Measurements from ENCODE around the gene LYST. TPM values are rescaled to one million over a fixed set of nuclear protein-coding genes. Genes with fewer than 3 reads are reported as not detected.
A peak's percentile ranks its signal among the peaks of the same experiment; 100 is the strongest.
"Not testable (repeated sequence)": the region's sequence is repeated elsewhere in the genome, so short reads cannot be mapped to it uniquely, and the experiment has no call there.

Gene LYST
- total RNA-seq, 4 donors from 2014 or later = 48.0 to 62.8 (median 61.0) TPM

GRCh38 chr1:235910357-235911299 is 43.9 kb upstream of the LYST start:
- no peaks in the 10 kb centered on the region for H3K27me3 ChIP-seq
- H3K4me1 ChIP-seq = peaks cover 0 to 25% (median 8%) of the 10 kb centered on the region in 4 donors
- 37 to 40% methylated on average over 8 of the region's 8 CpGs for WGBS, 2 donors
- H3K27ac ChIP-seq = peak overlapping the region in 3 of 4 donors; percentile 54 to 91 (median 88)
- H3K4me3 ChIP-seq = no peak overlapping the region
- TF ChIP-seq POLR2A (IDR thresholded peaks at IDR 0.05) = no peak
- no peak for TF ChIP-seq CTCF (IDR thresholded peaks at IDR 0.05)
- peak in 1 of 2 donors; percentile 55 for TF ChIP-seq EP300 (IDR thresholded peaks at IDR 0.05)
- DNase-seq (ENCODE audit: low spot score in 2 of 2) = no peak
- H3K9me3 ChIP-seq = no peaks in the 10 kb centered on the region
- no peaks in the 10 kb centered on the region for H3K36me3 ChIP-seq

GRCh38 chr1:235908742-235909520 is 42.2 kb upstream of the LYST start:
- H3K36me3 ChIP-seq = no peaks in the 10 kb centered on the region
- H3K4me3 ChIP-seq = no peak overlapping the region
- no peaks in the 10 kb centered on the region for H3K27me3 ChIP-seq
- no peaks in the 10 kb centered on the region for H3K9me3 ChIP-seq
- H3K4me1 ChIP-seq = peaks cover 0 to 25% (median 8%) of the 10 kb centered on the region in 4 donors
- 51 to 55% methylated on average over 8 of the region's 8 CpGs for WGBS, 2 donors
- DNase-seq (ENCODE audit: low spot score in 2 of 2) = no peak
- TF ChIP-seq POLR2A (IDR thresholded peaks at IDR 0.05) (no peak), CTCF (IDR thresholded peaks at IDR 0.05) (peak in 1 of 5 experiments; percentile 6), EP300 (IDR thresholded peaks at IDR 0.05) (peak in 1 of 2 donors; percentile 57)
- H3K27ac ChIP-seq = peak overlapping the region; percentile 39 to 91 (median 76)

DNA sequence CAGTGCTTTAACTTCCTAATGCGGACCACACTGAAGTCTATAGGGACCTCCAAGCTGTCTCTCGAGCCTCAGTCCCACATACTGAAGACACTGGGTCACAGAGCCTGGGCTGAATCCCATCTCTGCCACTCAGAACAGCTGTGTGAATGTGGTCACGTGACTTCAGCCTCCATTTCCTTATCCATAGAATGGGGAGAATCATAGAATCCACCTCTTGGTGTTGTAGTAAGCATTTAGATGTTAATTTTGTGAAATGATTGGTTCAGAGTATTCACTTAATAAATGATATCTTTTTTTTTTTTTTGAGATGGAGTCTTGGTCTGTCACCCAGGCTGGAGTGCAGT is 41.2 kb upstream of the LYST start:
- Histone ChIP-seq H3K4me1 (peaks cover 0 to 28% (median 8%) of the 10 kb centered on the region in 4 donors), H3K36me3 (no peaks in the 10 kb centered on the region), H3K4me3 (no peak overlapping the region), H3K9me3 (no peaks in the 10 kb centered on the region), H3K27me3 (no peaks in the 10 kb centered on the region), H3K27ac (peak overlapping the region in 2 of 4 donors; percentile 88 to 91)
- no peak for DNase-seq (ENCODE audit: low spot score in 2 of 2)
- 88 to 90% methylated on average over 3 of the region's 3 CpGs for WGBS, 2 donors
- TF ChIP-seq POLR2A (IDR thresholded peaks at IDR 0.05) = no peak

DNA sequence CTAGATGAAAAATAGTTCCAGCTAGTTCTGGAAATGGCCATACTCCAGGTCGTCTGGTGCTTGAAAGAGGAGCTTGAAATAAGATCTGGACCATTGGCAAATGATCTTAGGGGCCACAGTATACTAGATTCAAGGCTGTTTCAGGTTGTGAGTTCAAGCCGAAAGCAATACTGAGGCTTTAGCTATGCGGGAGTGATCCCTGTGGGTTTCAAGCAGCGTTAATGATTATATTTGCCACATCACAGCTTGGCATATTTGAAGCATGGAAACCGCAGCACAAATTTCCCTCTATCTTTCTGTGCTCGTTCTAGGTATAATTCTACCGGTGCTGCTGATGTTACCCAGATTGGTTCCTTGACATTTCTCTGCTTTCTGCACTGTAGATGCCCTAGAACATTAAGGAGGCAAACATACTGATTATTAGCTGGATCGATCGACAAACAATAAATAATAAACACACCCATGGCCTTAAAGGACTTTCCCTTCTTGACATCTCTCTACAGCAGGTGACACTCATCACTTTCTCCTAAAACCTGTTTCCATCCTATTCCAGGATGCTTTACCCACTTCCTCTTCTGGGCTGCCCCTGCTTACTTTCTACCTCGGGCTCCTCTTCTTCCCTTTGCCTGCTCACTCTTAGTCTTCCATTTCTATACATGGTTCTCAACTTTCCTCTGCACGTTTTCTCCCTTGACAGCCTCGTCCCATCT is 40.6 kb upstream of the LYST start:
- Histone ChIP-seq H3K4me3 (no peak overlapping the region), H3K36me3 (no peaks in the 10 kb centered on the region), H3K9me3 (no peaks in the 10 kb centered on the region), H3K4me1 (peaks cover 0 to 28% (median 8%) of the 10 kb centered on the region in 4 donors), H3K27me3 (no peaks in the 10 kb centered on the region), H3K27ac (peak overlapping the region in 1 of 4 donors; percentile 88)
- 86 to 87% methylated on average over 12 of the region's 12 CpGs for WGBS, 2 donors
- DNase-seq (ENCODE audit: low spot score in 2 of 2) = no peak
- TF ChIP-seq CTCF (IDR thresholded peaks at IDR 0.05) (no peak), POLR2A (IDR thresholded peaks at IDR 0.05) (no peak), EP300 (IDR thresholded peaks at IDR 0.05) (no peak)

DNA sequence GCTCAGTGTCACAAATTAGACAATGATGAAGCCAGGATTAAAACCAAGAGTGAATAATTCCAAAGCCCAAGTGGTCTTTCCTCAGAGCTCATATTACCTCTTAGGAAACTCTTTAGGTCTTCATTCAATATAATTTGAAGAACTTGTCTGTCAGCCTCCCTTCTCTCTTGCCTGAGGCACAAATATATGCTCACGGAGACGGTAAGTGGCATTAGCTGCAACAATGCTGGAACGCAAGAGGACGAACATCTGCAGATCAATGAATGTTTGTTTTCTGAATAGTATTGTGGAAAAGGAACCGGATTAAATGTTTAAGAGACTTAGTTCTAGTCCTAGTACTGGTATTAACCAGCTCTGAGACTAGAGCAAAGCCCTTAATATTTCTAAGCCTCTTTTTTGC is 39.7 kb upstream of the LYST start:
- H3K9me3 ChIP-seq = no peaks in the 10 kb centered on the region
- no peak overlapping the region for H3K4me3 ChIP-seq
- no peaks in the 10 kb centered on the region for H3K27me3 ChIP-seq
- WGBS, 2 donors = 85% methylated on average over 5 of the region's 5 CpGs
- DNase-seq (ENCODE audit: low spot score in 2 of 2) = no peak
- no peaks in the 10 kb centered on the region for H3K36me3 ChIP-seq
- peaks cover 0 to 28% (median 8%) of the 10 kb centered on the region in 4 donors for H3K4me1 ChIP-seq
- no peak overlapping the region for H3K27ac ChIP-seq
- TF ChIP-seq CTCF (IDR thresholded peaks at IDR 0.05) (no peak), POLR2A (IDR thresholded peaks at IDR 0.05) (no peak)

DNA sequence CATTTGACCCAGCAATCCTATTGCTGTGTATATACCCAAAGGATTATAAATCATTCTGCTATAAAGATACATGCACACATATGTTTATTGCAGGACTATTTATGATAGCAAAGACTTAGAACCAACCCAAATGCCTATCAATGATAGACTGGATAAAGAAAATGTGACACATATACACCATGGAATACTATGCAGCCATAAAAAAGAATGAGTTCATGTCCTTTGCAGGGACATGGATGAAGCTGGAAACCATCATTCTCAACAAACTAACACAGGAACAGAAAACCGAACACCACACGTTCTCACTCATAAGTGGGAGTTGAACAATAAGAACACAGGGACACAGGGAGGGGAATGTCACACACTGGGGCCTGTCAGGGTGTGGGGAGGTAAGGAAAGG is 37.1 kb upstream of the LYST start:
- not testable (repeated sequence) for H3K9me3 ChIP-seq; H3K27ac ChIP-seq; H3K36me3 ChIP-seq; H3K4me1 ChIP-seq; H3K27me3 ChIP-seq; DNase-seq (ENCODE audit: low spot score in 2 of 2); H3K4me3 ChIP-seq
- 90 to 97% methylated on average over 2 of the region's 2 CpGs for WGBS, 2 donors

All from tibial nerve (tissue), 4 donors.